HG03097 (cell line): ENCODE results near the gene TKFC.
"Not testable (repeated sequence)": the region's sequence is repeated elsewhere in the genome, so short reads cannot be mapped to it uniquely, and the experiment has no call there.

Experiments used
- ATAC-seq: cut with Tn5 transposase; IDR thresholded peaks from one replicate; pipeline ENCODE4 v1.9.1; 2021; ENCODE audit not compliant: unreplicated experiment, low FRiP score

The TKFC gene

DNA sequence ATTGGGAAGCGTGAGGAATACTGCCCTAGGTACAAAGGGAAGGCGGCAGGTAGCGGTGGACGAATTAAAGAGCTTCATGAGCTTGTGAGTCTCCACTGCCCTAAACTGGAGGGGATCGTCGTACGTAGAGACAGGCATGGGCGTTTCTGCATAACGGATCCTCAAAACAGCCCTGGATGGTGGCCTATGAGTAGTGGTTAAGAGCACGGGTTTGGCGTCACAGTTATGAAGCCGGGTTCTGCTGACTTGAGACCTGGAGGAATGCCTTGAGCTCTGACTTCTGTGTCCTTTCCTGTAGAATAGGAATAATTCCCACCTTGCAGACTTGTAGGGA, 29.5 kb downstream of the TKFC start:
- ATAC-seq: no peak

- ATAC-seq: no peak
Observed at GRCh38 chr11:61364012-61364675, 31.1 kb downstream of the TKFC start.

DNA sequence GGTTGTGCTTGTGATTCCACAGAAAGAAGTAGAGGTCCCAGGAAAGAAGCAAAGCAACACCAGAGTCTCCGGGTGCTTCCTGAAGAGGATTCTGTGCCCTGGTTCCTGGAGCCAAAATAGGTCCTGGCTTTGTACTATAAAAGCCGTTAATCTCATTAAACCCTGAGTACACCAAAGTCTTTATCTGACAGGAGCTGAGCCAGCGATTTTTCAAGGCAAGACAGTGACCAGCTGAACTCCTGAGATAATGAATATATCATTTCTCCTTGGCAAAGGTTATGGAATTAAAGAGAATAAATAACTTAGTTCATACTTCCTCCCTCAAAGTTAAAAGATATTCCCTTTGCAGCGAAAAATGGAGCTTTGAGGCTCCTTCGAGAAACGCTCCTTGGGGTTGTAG, 34.4 kb downstream of the TKFC start:
- no peak for ATAC-seq

DNA sequence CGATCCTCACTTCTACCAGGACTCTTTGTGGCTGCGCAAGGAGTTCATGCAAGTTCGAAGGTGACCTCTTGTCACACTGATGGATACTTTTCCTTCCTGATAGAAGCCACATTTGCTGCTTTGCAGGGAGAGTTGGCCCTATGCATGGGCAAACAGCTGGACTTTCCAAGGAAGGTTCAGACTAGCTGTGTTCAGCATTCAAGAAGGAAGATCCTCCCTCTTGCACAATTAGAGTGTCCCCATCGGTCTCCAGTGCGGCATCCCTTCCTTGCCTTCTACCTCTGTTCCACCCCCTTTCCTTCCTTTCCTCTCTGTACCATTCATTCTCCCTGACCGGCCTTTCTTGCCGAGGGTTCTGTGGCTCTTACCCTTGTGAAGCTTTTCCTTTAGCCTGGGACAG, 35.6 kb downstream of the TKFC start:
- ATAC-seq: no peak

DNA sequence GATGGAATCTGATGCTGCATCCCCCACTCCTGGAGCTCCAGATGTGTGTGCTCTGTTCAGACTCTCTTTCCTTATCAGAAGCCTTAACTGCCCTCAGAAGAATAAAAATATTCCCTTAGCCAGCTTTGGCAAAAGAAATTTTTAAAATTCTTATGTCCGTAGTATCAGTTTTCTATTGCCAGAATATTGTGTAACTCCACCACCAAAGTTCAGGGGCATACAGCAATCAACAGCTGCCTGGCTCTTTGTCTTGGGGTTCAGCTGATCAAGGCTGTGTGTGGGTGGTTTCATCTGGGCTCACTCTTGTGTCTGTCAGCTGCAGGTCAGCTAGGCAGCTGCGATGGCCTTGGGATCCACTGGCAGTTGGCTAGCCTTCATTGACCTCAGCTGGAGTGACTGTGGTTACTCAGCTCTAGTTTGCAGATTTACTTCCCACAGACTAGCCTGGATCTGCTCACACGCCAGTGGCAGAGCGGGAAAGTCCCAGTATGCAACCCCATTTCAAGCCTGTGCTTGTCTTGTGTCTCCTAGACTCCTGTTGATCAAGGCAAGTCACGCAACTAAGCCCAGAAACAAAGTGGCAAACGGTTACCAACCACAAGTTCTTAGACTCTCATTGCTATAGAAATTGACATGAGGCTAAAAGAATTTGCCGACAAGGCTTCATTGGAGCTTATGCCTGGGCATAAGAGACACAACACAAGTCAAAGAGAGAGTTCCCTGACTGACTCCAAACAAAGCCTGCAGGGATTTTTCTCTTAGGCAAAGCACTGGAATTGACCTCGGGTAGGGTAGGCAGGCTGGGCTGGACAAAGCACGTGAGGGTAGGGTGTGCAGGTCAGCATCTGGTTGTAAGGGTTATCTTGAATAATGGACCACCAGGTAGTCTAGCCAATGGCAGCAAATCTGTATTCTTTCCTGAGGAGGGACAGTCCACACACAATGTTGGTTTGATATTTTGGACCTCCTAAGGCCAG, 36.6 kb downstream of the TKFC start:
- no peak for ATAC-seq

GRCh38 chr11:61370349-61371005, 37.4 kb downstream of the TKFC start:
- no peak for ATAC-seq

DNA sequence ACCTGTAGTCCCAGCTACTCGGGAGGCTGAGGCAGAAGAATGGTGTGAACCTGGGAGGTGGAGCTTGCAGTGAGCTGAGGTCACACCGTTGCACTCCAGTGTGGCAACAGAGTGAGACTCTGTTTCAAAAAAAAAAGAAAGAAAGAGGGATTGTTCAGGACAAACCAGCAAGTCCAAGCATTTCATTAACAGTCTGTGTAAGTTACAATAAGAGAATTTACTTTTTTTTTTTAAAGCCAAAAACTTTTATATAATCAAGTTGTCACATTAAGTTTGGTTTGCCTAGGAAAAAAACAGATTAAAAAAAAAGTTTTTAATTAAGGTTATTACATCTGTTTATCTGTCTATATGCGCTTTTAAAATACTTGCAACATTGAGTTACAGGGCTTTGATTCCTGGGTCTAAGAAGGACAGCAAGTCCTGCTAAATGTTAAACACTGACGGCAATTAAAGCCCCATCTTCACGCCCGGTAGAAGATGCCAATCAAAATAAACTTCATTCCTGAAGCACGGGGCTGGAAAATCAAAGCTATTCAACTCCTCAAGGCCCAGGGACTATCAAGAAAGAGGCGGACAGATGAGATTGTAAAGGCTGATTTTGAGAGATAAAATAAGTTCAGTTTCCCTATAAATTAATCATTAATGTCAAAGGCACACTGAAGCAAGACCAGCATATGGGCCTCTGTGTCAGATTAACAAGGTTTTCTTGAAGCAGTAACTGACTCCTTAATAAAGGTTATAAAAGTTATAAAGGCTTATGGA, 39.8 kb downstream of the TKFC start:
- no peak for ATAC-seq

GRCh38 chr11:61375761-61376108, 42.7 kb downstream of the TKFC start:
- no peak for ATAC-seq

DNA sequence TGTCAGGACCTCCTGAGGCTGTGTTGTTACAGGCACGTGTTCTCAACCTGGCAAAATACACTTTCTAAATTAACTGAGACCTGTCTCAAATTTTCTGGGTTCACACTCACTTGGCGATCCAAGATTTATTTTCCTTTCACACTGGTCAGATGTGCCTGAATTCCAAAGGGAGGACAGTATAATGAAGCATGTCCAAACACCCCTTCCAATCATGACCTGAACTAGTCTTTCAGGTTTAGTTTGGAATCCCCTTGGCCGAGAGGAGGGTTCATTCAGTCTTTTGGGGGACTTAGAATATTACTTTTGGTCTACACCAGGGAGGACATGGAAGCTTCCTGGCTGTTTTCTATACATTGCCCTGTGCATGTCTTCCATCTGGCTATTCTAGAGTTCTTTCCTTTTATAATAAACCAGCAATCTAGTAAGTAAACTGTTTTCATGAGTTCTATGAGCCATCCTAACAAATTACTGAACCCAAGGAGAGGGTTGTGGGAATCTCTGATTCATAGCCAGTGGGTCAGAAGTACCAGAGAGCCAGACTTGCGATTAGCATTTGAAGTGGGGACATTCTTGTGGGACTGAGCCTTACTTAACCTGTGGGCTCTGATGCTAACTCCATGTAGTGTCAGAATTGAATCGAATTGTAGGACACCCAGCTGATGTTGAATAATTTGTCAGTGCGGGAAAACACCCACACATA, 44.6 kb downstream of the TKFC start:
- no peak for ATAC-seq

GRCh38 chr11:61378713-61379313, 45.8 kb downstream of the TKFC start:
- no peak for ATAC-seq

GRCh38 chr11:61380884-61381283, 47.9 kb downstream of the TKFC start:
- no peak for ATAC-seq

GRCh38 chr11:61383859-61384258, 50.8 kb downstream of the TKFC start:
- ATAC-seq: not testable (repeated sequence)

DNA sequence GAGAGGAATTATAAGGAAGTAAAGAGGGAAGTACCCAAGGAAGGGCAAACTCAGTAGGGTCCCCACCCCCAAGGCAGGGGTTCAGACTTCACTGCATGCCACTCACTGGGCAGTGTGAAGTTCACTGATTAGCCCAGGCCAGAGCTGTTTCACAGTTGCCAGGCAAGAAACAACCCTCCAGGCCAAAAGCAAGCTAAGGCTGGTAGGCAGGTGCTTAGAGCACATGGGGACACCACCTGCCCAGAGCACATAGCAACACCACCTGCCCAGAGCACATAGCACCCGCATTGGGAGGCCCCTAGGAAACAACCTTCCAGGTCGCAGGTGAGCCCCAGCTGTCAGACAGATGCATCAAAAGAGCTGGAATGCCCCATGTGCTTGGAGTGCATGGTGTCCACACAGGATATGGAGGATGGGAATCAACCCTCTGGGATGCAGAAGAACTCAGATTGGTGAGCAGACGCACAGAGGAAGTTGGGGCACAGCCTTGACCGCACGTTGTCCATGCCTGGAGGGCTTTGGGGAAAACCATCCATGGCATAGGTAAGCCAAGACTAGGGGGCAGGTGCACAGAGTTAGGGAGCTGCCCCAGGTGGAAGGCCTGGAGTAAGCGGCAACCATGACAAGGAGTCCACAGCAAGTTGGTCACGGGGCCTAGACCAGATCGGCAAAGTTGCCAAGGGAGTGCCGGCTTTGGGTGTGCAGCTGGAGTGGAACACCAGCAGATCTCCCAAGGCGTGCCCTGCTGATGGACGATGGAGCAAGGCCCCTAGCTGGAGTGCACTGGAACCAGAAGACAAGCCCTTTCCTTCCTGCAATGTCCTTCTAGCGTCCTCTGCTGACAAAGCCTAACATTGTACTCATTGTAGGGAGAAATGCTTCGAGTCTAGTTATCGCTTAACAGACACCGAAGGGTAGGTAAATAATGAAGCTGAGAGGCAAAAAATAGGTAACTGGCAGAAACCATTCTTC, 51.5 kb downstream of the TKFC start:
- ATAC-seq: no peak

DNA sequence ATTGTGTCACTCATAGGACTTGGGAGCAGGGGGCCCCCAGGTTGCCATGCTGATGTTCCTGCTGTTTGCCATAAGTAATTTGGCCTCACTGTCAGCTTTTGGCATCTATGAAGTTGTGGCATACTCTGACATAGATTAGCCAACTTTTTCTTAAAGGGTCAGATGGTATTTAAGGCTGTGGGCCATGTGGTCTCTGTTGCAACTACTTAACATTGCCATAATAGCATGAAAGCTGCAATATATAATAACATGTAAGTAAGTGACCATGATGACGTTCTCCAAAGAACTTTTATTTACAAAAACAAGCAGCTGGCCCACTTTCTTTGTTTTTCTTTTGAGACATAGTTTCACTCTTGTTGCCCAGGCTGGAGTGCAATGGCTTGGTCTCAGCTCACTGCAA, 57.1 kb downstream of the TKFC start:
- ATAC-seq: no peak

GRCh38 chr11:61392981-61393595, 60.1 kb downstream of the TKFC start:
- no peak for ATAC-seq
